Right kidney (tissue), 9 donors: ENCODE results near the gene SPATA31D1.
"Not testable (repeated sequence)": the region's sequence is repeated elsewhere in the genome, so short reads cannot be mapped to it uniquely, and the experiment has no call there.

ENCODE experiments used
- DNase-seq: peaks from one replicate; pipeline ENCODE4 v3.0.0-alpha.2; 2016
- long read RNA-seq, 8 donors: transcript quantifications; one replicate each; lab custom pipeline, GENCODE V29; 2026

Gene SPATA31D1
- long read RNA-seq, donor 1 = 0 reads
- long read RNA-seq, donor 2 = 0 reads
- long read RNA-seq, donor 3 = 0 reads
- long read RNA-seq, donor 4 = 0 reads
- long read RNA-seq, donor 5 = 0 reads
- long read RNA-seq, donor 6 = 0 reads
- long read RNA-seq, donor 7 = 0 reads
- long read RNA-seq, donor 8 = 0 reads

DNA sequence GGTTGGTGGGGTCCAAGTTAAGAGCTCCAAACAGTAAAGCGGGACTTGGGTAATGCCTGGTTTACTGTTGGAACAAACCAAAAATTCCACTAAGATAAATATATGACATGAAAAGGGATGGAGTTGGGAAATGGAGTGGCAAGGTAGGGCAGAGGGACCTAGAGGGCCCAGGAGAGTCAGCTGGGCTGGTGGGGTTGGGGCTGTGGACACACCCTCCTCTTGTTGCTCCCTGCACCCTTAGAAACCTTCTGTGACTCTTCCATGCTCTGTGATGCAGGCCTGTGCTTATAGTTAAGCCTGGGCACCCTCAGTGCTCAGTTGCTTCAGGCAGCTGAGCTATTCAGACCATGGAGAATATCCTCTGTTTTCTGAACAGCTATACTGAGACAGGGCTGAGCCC is at the start of gene SPATA31D1:
Gene SPATA31D1 (plus strand): TSS at position 301 of the 400 bp plus-strand sequence. CDS start 47 bp downstream, at position 348.
- not testable (repeated sequence) for DNase-seq

DNA sequence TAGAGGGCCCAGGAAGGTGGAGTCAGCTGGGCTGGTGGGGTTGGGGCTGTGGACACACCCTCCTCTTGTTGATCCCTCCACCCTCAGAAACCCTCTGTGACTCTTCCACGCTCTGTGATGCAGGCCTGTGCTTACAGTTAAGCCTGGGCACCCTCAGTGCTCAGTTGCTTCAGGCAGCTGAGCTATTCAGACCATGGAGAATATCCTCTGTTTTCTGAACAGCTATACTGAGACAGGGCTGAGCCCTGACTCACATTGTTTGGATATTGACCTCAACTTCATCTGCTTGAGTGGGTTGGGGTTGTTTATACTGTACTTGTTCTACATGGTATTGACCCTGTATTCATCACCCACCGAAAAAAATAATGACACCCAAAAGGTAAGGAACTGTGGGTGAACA is 45.2 kb upstream of the SPATA31D1 start, which contains the start of gene SPATA31D3:
Gene SPATA31D3 (plus strand): TSS at position 108 of the 400 bp plus-strand sequence. CDS start 86 bp downstream, at position 194.
- not testable (repeated sequence) for DNase-seq

DNA sequence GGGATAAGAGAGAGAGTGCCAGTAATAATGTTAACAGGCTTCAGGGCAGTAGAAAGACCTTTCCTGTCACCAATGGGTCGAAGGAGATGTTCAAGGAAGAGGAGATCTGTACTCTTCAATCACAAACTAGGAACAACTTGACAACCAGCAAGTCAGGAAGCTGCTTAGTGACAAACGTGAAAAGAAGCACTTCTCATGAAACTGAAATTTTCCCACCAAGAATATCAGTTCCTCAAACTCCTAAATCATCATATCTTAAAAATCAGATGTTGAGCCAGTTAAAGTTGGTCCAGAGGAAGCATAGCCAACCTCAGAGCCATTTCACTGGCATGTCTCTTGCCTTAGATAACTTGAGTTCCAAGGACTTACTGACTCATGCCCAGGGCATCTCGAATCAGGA is 39.9 kb upstream of the SPATA31D1 start:
- DNase-seq = not testable (repeated sequence)

DNA sequence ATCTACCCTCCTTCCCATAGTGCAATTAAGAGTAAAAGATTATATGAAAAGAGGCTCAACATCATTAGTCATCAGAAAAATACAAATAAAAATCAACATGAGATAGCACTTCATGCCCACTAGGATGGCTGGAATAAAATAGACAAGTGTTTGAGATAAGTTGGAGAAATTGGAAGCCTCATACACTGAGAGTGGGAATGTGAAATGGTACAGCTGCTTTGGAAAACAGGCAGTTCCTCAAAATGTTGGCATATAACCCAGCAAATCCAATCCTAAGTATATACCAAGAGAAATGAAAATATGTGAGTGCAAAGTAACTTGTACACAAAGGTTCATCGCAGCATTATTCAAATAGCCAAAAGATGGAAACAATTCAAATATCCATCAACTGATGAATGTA is 35.5 kb upstream of the SPATA31D1 start:
- no peak for DNase-seq

DNA sequence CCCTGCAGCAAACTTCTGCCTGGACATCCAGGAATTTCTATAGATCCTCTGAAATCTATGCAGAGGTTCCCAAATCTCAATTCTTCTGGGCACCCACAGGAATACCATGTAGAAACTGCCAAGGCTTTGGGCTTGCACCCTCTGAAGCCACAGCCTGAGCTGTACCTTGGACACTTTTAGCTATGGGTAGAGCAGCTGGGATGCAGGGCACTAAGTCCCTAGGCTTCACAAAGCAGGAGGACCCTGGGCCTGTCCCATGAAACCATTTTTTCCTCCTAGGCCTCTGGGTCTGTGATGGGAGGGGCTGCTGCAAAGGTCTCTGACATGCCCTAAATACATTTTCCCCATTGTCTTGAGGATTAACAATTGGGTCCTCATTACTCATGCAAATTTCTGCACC is 32.9 kb upstream of the SPATA31D1 start:
- DNase-seq = no peak

DNA sequence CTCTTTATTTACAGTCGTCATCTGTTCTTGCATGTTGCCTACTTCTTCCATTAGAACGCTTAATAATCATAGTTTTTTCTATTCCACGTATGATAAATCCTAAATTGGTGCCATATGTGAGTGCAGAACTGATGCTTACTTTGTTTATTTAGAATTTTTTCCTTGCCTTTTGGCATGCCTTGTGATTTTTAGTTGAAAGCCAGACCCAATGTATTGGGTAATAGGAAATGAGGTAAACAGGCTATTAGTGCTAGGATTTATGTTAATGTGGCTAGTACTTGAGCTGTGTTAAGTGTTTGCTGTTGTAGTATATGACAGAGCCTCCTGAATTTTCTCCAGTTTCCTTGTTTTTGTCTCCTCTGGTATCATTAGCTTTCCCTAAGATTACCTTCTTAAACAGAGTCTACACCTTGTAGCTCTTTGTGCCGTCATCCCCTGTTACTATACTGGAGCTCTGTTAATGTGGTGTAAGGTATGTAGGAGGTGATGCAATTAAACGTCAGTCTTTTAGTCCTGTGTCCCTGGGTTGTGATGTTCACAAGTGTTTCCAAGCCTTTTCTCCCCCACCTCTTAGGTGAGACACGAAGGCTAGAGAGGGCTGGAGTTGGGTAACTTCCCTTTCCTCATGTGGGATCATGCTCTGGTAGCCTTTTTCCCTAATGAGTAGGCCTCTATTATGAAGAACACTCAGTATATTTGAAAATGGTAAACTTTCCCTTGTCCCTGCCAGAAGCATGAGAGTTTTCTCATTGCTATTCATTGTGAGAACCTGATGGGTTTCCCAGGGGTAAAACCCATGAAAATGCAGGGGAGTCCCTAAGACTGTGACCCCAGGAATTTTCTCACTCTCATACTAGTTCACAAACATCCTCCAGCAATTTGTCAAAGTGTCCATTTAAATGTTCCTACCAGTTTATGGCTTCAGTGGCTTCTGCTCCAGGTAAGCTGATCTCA is 24.1 kb upstream of the SPATA31D1 start:
- DNase-seq = no peak

DNA sequence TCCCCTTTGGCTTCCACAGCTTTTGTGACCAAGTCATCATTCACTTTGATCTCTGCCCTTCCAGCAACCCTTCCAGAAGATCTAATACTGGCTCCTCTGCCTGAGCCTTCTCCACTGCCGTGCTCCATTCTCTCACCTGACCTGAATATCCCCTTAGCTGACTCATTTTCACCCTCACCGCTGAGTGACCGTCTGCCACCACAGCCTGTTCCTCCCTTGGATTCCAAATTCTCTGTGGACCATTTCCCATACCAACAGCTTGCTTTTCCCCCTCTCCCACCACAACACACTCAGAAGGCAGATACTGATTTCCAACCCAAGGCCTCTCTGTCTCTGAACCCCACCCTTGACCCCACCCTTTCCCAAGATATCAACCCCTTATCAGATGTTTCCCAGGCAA is 20.5 kb upstream of the SPATA31D1 start:
- no peak for DNase-seq

DNA sequence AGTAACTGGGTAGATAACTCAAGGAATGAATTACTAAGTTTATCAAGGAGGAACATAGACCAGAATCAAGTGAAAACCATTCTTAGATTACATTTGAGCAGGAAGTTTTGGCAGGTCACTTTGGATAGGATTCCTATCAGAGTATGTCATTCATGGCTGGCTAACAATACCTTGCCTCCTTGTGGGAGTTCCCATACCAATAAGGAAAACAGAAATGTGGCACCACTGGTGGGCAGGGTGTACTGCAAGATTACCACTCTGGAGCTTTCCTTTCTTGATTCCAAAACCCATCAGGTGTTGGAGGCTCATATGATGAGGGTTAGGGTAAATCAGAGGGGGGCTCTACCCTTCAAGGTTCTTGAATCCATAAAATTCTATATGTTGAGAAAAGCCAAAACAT is 18.6 kb upstream of the SPATA31D1 start:
- no peak for DNase-seq

DNA sequence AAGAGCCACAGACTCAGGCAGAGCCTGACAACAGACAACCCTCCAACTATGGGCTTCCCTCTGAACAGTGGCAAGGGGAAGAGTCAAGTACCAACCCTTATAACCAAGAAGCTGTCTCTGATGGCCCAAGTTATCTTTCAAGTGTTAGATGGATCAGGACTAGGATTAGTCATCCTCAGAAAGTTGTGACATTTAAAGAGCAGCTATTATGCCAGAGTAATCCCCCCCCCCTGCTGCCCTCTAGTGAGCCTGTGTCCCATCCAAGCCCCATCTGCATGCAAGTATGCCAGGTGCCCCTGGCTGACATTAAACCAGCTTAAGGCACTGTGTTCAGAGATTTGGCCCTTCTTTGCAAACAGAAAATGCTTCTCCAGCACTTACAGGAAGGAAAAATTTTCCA is 16.8 kb upstream of the SPATA31D1 start:
- no peak for DNase-seq

DNA sequence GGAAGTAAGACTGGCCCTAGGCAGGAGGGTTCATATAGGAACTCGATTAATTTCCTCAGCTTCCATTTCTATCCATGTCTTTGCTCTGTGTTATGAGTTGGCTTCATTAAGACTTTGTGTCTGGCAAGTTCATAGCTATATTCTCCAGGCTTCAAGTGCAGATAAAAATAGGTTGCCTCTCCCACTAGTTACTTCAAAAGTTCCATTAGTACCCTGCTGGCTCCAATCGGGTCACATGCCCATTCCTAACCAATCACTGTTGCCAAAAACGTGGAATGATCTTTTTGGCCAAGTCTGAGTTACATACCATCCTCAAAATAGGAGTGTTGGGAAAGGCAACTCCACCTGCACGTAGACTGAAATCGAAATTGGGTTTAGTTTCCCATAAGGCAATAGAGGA is 13.8 kb upstream of the SPATA31D1 start:
- DNase-seq = no peak

DNA sequence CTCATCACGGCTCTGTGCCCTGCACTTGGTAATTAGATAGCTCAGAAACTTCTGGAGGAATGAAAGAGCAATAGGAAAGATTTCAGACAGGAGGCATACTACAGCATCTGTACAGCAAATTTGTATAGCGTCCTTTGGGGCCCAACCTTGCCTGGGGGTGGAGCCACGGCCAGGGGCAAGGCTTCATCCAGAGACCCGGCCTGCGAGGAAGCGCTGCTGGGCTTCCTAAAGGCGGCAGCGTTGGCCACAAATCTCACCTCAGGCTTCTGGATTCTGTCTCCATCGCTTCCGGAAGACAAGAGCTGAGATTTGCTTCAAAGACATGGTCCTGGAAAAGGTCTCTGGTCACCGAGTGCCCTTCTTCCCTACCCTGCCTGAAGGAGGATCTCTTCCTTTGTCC is 12.2 kb upstream of the SPATA31D1 start:
- DNase-seq = no peak

DNA sequence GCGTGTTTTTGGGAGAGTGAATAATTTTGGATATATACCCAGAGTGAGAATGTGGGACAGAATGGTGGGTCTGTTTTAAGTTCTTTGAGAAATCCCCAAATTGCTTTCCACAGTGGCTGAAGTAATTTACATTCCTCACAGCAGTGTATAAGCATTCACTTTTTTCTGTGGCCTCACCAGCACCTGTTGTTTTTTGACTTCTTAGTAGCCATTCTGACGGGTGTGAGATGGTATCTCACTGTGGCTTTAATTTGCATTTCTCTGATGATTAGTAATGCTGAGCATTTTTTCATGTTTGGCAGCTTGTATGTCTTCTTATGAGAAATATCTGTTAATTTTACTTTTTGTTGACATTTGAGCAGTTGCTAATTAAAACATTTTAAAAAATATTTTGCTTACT is 9.4 kb upstream of the SPATA31D1 start:
- no peak for DNase-seq

DNA sequence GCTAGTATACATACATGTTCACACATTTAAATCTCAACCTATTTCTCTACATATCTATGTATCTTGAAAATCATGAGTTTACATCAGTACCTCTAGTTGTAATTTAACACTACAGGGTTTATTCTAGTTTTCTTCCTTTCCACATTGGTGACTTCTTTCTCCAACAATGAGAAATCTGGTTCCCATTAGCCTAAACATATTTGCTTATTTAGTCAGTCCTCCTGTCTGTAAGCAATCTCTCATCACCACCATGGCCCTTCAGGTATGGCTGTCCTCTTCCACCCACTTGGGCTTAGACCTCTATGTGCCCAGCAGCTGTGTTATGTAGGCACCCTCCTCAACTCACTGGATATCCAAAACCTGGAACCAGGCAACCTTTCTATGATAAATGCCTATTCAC is 8.0 kb upstream of the SPATA31D1 start:
- no peak for DNase-seq

DNA sequence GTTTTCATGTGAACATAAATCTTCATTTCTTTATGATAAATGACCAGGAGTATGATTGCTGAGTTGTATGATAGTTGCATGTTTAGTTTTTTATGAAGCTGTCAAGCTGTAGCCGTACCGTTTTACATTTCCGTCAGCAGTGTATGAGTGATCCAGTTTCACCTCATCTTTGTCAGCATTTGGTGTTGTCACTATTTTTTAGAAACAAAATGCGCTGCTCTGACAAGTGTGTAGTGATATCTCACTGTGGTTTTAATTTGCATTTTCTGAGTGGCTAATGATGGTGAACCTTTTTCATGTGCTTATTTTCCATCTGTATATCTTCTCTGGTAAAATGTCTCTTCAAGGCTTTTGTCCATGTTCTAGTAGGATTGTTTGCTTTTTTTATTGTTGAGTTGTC is 6.7 kb upstream of the SPATA31D1 start:
- no peak for DNase-seq

DNA sequence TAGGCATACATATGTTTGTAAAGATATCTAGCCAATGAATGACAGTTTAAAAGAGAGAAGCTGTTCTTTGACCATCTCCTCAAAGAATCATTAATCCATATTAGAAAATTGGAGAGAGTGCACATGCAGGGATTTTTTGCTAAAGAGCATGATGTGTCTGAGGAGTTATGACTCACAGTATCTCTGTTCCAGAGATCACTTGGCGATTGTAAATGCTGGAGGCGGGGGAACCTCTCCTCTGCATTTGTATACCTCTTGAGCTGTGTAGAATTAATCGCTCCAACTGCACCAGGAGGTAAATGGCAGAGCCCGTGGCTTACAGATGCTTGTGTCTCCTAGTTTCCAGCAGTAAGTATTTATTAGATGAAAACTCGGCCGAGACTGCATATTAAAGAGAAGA is 3.6 kb upstream of the SPATA31D1 start:
- no peak for DNase-seq

DNA sequence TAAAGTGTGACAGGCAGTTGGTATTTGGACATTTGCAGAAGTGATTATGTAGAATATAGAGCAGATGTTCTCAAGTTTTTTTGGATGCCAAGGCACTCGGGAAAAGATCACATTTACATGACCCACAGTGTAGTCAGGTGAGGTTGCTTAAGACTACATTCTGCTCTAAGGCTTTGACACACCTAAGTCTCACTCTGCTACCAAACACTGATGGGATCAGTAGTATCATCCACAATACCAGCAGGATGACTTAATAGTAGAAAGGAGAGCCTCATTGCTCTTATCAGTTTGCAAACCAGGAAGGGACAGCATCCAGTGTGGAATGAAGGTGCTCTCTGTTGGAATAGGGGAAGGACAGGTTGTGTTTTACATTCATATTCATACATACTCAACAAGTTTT is 2.5 kb upstream of the SPATA31D1 start:
- DNase-seq = no peak

DNA sequence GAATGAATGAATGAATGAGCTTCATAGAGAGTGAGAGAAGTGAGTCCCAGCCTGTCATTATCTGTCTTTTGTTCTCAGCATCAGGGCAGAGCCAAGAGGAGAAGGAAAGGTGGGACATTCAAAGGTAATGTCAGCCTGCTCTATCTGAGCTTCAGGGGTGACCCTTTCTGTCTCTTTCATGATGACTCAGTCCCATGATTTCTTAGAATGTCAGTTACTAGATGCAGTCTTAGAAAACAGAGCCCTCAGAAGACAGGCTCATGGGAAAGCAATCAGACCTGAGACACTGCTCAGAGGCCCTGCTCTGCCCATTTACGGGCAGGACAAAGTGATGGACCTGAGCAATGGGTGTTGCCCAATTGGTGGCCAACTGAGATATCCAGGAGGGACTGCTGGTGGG is 1.1 kb downstream of the SPATA31D1 start:
- DNase-seq = no peak

DNA sequence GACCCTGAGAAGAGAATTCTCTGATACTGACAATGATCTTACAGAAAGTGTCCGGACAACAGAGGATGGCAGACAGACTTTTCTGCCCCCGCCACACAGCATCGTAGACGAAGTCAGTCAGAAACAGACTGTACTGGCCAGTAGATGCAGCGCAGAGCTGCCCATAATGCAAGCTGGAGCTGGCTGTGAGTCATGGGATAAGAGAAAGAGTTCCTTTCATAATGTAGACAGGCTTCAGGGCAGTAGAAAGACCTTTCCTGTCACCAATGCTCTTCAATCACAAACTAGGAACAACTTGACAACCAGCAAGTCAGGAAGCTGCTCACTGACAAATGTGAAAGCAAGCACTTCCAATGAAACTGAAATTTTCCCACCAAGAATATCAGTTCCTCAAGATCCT is 5.1 kb downstream of the SPATA31D1 start:
- no peak for DNase-seq

DNA sequence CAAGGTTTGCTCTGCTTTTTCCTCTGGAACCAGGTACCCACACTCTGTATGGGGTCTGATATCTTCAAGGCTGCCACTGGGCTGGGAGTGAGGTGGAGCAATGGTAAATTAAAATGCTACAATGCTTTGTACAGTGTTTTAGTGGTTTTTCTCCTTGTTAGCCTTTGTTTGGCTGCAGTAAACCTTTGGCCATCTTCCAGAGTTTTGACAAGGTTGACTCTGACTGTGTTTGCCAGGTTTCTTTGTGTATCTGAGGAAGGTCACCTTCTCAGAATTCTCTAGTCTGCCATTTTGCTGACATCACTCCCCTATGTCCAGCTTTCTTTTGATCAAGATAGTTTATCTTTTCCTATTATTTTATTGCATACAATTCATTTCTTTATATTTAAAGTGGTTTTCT is 11.2 kb downstream of the SPATA31D1 start:
- DNase-seq = no peak

DNA sequence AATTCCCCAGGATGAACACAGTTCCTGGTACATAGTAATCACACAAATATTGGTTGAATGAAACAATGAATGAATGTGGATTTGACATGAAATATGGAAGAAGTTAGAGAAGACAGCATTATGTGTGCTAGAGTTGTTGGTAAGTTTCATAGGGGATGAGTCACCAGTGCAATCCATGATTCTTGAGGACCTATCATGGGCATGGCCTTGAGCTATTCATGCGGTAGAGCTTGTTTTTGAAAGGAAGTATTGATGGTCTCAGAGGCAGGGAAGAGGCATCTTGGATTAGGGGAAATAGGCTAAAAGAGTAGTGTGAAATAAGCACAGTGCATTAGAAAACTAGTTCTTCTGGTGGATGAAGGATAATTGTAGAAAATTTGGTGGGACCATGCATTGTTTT is 22.1 kb downstream of the SPATA31D1 start:
- DNase-seq = no peak

DNA sequence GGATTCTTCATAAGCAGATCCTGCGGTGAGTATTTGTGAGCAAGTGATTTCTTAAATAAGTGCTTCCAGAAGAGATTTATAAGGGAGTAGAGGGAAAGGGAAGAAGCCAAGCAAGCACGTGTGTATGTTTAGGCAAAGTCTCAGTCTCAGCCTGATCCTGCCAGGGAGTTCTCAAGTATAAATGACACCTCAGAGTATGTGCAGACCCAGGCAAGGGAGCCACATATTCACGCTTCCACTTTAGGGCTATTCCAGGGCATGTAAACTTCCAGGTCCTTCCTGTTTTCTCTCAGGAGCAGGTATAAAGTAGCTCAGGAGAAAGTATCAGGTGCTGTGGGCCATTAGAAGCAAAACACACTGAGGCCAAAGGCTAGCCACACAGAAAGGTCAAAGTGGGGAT is 22.6 kb downstream of the SPATA31D1 start:
- DNase-seq = no peak

DNA sequence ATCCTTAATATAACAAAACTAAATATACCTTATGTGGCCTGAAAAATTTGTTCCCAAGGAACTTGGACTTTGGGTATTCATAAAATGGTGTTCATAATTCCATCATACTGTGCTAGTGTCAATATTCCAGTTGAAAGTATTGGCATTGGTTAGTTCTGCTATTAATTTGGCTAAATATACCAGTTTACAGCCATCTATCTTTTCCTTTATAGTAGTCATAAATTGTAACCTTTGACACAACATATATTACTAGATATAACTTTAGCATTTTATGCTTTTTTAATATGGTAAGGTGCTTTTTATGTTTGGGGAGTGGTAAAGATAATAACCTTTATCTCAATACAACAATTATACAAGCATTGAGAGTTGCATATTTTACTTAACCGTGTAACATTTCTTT is 23.7 kb downstream of the SPATA31D1 start:
- DNase-seq = no peak

DNA sequence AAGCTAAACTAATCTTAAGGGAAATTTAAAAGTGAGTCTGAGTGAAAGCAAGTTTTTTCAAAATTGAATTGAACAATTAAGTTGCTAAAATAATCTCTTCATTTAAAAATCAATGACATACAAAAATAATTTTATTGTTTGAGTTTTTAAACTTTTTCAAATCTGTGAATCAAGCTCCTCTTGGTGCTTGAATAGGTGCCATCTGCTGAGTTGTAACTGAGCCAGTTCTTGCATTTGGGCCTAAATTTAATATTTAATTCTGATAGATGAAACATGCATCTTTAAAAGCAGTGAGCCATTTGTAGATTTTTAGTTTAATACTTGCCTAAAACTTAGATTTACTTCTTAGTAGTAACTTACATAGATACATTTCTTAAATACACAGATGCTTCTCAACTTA is 31.8 kb downstream of the SPATA31D1 start:
- DNase-seq = no peak

DNA sequence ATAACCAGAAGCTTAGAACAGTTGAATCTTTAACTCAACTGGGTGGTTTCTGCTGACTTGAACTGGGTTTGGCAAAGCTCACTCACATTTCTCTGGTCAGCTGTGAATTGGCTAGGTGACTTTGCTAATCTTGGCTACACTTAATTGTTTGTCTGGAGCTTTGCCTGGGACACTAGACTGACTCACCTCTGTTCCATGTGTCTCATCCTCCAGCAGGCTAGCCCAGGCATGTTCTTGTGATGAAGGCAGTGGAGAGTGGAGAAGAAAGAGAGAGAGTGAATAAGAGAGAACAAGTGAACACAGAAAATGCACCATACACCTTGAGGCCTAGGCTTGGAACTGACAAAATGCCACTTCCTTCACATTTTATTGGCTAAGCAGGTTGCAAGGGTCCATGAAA is 32.6 kb downstream of the SPATA31D1 start:
- no peak for DNase-seq
